Measurements from ENCODE around the gene HSP90B1.
A peak's percentile ranks its signal among the peaks of the same experiment; 100 is the strongest.

Gene HSP90B1

DNA sequence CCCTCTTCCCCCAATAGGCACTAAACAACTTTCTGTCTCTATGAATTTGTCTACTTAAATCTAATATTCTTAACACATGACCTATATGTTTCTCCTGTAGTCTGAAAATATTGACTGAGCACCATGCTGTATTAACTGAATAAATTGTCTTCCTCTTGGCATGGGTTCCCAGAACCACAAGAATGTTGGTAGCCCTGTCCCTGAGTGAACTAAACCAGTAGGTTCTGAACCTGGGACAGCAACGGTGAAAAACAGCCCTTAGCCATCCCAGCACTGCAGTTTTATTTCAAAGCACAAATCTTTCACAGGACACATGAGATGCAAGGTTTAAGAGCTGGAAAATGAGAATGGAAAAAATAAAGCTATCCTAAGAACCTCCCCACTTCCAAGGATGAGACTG is 20.4 kb upstream of the HSP90B1 start:
- H3K4me1 Mint-ChIP-seq (ENCODE audit: low read depth): peaks cover 5% of the 10 kb centered on the region
- no peak overlapping the region for H3K4me3 Mint-ChIP-seq
- DNase-seq (ENCODE audit: low spot score): no peak
- peaks cover 16% of the 10 kb centered on the region for H3K27me3 Mint-ChIP-seq (ENCODE audit: low read depth)
- H3K27ac Mint-ChIP-seq: no peak overlapping the region
- no peaks in the 10 kb centered on the region for H3K36me3 Mint-ChIP-seq (ENCODE audit: low read depth)
- H3K9me3 Mint-ChIP-seq: no peaks in the 10 kb centered on the region

DNA sequence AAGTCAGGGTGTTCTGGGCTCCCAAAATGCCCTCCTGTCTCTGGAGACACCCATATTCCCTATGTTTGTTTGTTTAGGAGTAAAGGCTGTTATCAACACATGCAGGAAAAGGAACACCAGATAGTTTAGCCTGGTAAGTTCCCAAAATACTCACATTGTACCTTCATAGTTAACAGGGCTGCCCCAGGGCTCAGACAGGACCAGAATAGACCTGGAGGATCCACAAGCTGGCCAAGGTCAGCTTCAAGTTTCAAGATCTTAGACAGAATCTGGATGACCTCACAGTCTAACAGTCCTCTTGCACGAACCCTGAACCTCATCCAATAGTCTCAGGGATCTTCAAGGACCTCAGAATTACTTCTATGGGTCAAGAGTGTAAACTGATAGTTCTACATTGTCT is 18.1 kb upstream of the HSP90B1 start:
- DNase-seq (ENCODE audit: low spot score): no peak
- peaks cover 16% of the 10 kb centered on the region for H3K27me3 Mint-ChIP-seq (ENCODE audit: low read depth)
- no peak overlapping the region for H3K27ac Mint-ChIP-seq
- H3K36me3 Mint-ChIP-seq (ENCODE audit: low read depth): no peaks in the 10 kb centered on the region
- H3K9me3 Mint-ChIP-seq: no peaks in the 10 kb centered on the region
- H3K4me1 Mint-ChIP-seq (ENCODE audit: low read depth): no peaks in the 10 kb centered on the region
- no peak overlapping the region for H3K4me3 Mint-ChIP-seq

DNA sequence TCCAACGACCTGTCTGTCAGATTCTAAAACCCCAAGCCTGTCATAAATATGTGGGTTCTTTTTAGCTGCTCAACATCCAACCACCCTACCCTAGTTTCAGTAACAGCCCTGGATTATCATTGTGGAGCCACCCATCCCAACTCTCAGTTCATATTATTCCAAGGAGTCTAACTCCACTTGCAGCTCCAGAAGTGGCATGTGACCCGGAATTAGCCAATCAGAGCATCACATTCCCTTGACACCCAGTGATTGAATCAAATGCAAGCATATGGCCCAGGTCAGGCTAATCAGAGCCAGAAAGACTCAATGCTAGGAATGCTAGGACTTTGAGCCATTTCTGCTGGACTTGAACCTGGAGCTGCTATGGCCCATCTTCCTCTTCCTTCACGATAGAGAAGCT is 17.1 kb upstream of the HSP90B1 start:
- Mint-ChIP-seq H3K27ac (no peak overlapping the region), H3K4me3 (no peak overlapping the region)

DNA sequence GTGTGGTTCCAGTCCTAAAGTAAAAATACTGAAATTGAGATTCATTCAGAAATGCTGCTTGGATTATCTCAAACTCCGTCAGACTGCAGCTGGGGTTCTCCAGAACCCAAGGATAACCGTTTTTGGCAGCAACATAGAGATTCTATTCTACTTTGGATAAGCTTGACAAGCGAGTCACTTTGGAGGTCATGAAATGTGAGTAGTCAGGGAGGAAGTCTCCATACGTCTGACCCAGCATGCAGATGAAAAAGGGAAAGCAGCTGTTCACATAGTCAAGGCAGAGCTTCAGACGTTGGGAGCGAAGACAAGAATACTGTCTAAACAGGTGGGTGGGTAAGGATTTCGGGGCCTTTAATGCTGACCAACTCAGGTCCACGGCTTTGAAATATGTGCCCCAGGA is 14.9 kb upstream of the HSP90B1 start:
- peaks cover 3% of the 10 kb centered on the region for H3K36me3 Mint-ChIP-seq (ENCODE audit: low read depth)
- no peak overlapping the region for H3K27ac Mint-ChIP-seq
- no peak overlapping the region for H3K4me3 Mint-ChIP-seq
- no peak for DNase-seq (ENCODE audit: low spot score)
- H3K27me3 Mint-ChIP-seq (ENCODE audit: low read depth): peaks cover 12% of the 10 kb centered on the region
- no peaks in the 10 kb centered on the region for H3K4me1 Mint-ChIP-seq (ENCODE audit: low read depth)
- peaks cover 5% of the 10 kb centered on the region for H3K9me3 Mint-ChIP-seq

More for the DNA sequence above, 17.1 kb upstream of the HSP90B1 start:
- peaks cover 5% of the 10 kb centered on the region for H3K9me3 Mint-ChIP-seq
- no peak for DNase-seq (ENCODE audit: low spot score)
- H3K36me3 Mint-ChIP-seq (ENCODE audit: low read depth): peaks cover 3% of the 10 kb centered on the region
- no peaks in the 10 kb centered on the region for H3K4me1 Mint-ChIP-seq (ENCODE audit: low read depth)
- peaks cover 16% of the 10 kb centered on the region for H3K27me3 Mint-ChIP-seq (ENCODE audit: low read depth)

DNA sequence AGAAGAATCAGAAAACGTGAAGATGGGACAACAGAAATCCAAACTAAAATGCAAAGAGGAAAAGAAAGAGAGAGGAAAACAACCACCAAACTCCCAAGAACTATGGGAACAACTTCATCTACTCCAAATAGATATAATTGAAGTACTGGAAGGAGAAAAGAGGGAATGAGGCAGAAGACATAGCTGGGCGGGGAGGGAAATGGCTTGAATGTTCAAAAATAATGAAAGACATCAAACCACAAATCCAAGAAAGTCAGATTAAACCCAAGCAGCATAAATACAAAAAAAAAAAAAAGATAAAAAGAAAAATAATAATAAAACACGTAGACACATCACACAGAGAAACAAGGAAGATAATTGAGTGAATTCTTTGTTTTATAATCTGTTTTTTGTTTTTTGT is 12.3 kb upstream of the HSP90B1 start:
- no peak for DNase-seq (ENCODE audit: low spot score)
- Mint-ChIP-seq H3K27ac (no peak overlapping the region), H3K4me3 (no peak overlapping the region), H3K9me3 (peaks cover 5% of the 10 kb centered on the region), H3K27me3 (ENCODE audit: low read depth) (peaks cover 5% of the 10 kb centered on the region), H3K4me1 (ENCODE audit: low read depth) (no peaks in the 10 kb centered on the region), H3K36me3 (ENCODE audit: low read depth) (peaks cover 3% of the 10 kb centered on the region)

DNA sequence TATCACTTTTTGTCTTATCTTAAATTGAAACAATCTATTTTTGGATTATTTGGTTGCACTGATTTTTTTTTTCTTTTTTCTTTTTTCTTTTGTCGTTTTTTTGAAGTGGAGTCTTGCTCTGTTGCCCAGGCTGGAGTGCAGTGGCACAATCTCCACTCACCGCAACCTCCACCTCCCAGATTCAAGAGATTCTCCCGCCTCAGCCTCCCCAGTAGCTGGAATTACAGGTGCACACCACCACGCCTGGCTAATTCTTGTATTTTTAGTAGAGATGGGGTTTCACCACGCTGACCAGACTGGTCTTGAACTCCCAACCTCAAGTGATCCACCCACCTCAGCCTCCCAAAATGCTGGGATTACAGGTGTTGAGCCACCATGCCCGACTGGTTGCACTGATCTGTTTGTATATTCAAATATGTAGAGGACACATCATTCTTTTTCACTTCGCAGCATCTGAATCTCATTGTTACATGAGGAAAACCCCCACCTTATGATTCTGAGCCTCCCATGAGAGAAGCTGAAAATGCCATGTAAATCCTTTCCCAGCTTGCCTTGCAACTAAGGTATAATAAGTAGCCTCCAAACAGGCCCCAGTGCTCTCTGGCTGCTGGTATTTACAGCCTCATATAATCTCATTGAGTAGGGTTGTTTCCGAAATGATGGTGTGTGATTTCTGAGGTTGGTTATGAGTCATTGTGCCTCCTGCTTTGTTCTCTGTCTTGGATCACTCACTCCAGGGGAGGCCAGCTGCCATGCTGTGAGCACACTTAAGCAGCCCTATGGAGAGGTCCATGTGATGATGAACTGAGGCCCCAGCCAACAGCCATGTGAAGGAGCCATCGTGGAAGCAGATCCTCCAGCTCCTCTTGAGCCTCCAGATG is 5.2 kb upstream of the HSP90B1 start:
- H3K36me3 Mint-ChIP-seq (ENCODE audit: low read depth): peaks cover 1% of the 10 kb centered on the region
- no peaks in the 10 kb centered on the region for H3K9me3 Mint-ChIP-seq
- H3K27ac Mint-ChIP-seq: peak overlapping the region; percentile 78
- H3K27me3 Mint-ChIP-seq (ENCODE audit: low read depth): peaks cover 1% of the 10 kb centered on the region
- no peak overlapping the region for H3K4me3 Mint-ChIP-seq
- peak; percentile 76 for DNase-seq (ENCODE audit: low spot score)
- peaks cover 27% of the 10 kb centered on the region for H3K4me1 Mint-ChIP-seq (ENCODE audit: low read depth)

DNA sequence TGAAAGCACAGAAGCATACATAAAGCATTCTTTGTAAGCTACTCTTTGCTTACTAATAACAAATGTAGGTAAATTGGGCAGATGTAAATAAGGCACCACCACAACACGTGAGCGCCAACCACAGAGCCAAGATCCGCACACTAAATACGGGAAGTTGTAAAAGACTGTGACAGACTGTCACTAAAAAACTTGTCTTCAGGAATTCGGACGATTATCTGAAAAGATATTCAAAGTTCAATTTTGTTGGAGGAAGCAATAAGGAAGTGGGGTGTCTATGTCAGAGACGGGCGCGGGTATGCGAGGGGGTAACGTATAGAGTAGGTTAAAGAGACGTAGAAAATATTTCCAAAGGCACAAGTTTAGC is 1.5 kb upstream of the HSP90B1 start:
- H3K27ac Mint-ChIP-seq: peak overlapping the region; percentile 99
- peak; percentile 73 for DNase-seq (ENCODE audit: low spot score)
- H3K36me3 Mint-ChIP-seq (ENCODE audit: low read depth): peaks cover 34% of the 10 kb centered on the region
- H3K27me3 Mint-ChIP-seq (ENCODE audit: low read depth): peaks cover 3% of the 10 kb centered on the region
- H3K4me1 Mint-ChIP-seq (ENCODE audit: low read depth): peaks cover 42% of the 10 kb centered on the region
- no peaks in the 10 kb centered on the region for H3K9me3 Mint-ChIP-seq
- H3K4me3 Mint-ChIP-seq: peak overlapping the region; percentile 86

DNA sequence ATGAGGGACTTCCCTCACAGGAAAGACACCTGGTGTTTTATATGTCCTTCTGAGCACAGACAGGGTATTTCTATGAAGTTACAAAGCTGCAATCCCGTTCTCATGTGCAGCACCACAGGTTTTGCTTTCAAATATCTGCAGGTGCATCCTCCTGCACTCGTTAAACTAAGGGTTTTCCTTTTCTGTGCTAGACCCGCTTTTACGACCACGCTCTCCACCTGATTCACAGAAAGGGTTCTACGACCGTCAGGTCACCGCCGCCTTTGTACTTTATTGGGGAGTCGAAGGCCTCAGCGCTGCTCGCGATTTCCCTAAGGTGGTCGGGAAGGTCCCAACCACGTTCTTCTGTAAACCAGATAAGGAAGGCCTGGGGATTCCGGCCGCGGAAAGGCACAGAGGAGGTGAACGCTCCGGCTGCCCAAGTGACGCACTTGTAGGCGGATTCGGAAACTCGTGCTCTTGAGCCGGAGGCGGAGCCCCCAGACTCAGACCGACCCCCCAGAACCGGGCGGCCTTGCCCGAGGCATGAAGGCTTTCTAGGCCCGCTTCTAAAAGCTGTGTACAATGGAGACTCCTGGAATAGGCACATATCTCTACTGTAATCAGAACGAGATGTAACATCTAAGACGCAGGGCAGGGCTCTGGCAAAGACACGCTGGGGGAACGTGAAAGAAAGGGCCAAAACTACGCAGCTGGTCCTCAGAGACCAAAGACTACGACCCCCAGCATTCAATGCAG is 995 bp upstream of the HSP90B1 start:
- H3K4me3 Mint-ChIP-seq: peak overlapping the region; percentile 86
- peaks cover 47% of the 10 kb centered on the region for H3K4me1 Mint-ChIP-seq (ENCODE audit: low read depth)
- no peaks in the 10 kb centered on the region for H3K9me3 Mint-ChIP-seq
- H3K36me3 Mint-ChIP-seq (ENCODE audit: low read depth): peaks cover 38% of the 10 kb centered on the region
- DNase-seq (ENCODE audit: low spot score): peak; percentile 86
- peaks cover 3% of the 10 kb centered on the region for H3K27me3 Mint-ChIP-seq (ENCODE audit: low read depth)
- H3K27ac Mint-ChIP-seq: peak overlapping the region; percentile 99

DNA sequence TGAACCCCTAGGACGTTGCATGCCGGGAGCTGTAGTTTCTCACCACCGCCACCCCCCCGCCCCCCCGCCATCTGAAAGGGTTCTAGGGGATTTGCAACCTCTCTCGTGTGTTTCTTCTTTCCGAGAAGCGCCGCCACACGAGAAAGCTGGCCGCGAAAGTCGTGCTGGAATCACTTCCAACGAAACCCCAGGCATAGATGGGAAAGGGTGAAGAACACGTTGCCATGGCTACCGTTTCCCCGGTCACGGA is 501 bp upstream of the HSP90B1 start:
- H3K27ac Mint-ChIP-seq: peak overlapping the region; percentile 99

DNA sequence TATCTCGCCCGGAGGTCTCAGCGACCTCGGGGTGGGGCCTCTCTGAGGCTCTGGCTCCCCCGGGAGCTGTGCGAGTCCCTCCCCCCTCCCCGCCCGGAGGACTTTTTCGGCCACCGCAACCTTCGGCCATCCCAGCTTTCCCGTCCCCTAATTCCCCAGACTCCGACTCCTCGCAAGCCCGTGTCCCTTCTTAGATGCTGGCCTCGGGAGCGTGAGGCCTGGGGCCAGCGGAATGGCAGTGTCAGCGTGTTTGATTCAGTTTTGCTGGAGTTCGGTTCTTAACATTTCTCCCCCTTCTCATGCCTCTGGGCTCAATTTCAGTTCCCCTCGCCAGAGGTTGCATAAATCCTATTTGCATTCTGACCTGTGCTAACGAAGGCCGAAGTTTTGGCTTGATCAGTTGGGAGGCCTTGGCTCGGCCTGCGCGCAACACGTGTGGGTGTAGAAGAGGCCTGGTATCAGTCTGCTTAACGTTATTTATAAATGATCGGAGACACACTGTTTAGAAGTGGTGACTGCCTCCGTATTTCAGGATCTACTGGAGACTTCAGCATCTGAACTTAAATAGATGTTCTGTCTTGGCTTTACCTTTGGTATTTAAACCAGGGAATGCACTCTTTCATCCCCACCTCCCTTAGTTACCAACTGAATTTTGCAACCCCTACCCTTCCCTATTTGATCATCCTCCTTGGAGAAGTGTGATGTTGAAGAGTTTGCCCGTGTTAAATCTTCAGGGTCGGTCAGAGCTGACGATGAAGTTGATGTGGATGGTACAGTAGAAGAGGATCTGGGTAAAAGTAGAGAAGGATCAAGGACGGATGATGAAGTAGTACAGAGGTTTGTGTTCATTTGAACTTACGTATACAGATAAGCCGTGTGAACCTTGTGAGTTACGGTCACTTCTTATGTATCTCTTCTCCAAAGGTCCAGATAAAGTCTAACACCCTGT is 851 bp downstream of the HSP90B1 start:
- Mint-ChIP-seq H3K27me3 (ENCODE audit: low read depth) (peaks cover 3% of the 10 kb centered on the region), H3K4me3 (peak overlapping the region; percentile 86), H3K36me3 (ENCODE audit: low read depth) (peaks cover 55% of the 10 kb centered on the region), H3K9me3 (no peaks in the 10 kb centered on the region), H3K27ac (peak overlapping the region; percentile 99), H3K4me1 (ENCODE audit: low read depth) (peaks cover 52% of the 10 kb centered on the region)
- DNase-seq (ENCODE audit: low spot score): peak; percentile 35

More for the DNA sequence above, 501 bp upstream of the HSP90B1 start:
- Mint-ChIP-seq H3K4me3 (peak overlapping the region; percentile 86), H3K4me1 (ENCODE audit: low read depth) (peaks cover 48% of the 10 kb centered on the region), H3K36me3 (ENCODE audit: low read depth) (peaks cover 42% of the 10 kb centered on the region), H3K9me3 (no peaks in the 10 kb centered on the region), H3K27me3 (ENCODE audit: low read depth) (peaks cover 3% of the 10 kb centered on the region)
- no peak for DNase-seq (ENCODE audit: low spot score)

DNA sequence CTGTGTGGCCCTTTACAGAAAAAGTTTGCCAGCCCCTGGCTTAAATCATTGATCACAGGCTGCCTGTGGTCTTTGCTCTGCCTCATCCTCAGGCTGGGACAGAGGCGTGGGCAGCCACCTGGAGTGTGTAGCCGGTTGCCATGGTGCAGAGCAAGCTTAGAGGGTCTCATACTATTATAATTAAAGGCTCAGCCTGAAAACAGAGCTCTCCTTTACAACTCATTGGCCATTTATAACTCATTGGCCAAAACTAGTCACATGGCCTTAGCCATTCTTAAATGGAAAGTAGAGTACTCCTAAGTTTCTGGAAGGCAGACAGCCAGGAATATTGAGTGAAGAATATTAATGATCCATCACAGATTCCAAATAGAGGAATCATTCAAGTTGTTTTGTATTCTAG is 3.0 kb downstream of the HSP90B1 start:
- peaks cover 43% of the 10 kb centered on the region for H3K4me1 Mint-ChIP-seq (ENCODE audit: low read depth)
- DNase-seq (ENCODE audit: low spot score): no peak
- H3K27me3 Mint-ChIP-seq (ENCODE audit: low read depth): peaks cover 3% of the 10 kb centered on the region
- H3K9me3 Mint-ChIP-seq: no peaks in the 10 kb centered on the region
- peaks cover 67% of the 10 kb centered on the region for H3K36me3 Mint-ChIP-seq (ENCODE audit: low read depth)
- no peak overlapping the region for H3K4me3 Mint-ChIP-seq
- H3K27ac Mint-ChIP-seq: no peak overlapping the region

DNA sequence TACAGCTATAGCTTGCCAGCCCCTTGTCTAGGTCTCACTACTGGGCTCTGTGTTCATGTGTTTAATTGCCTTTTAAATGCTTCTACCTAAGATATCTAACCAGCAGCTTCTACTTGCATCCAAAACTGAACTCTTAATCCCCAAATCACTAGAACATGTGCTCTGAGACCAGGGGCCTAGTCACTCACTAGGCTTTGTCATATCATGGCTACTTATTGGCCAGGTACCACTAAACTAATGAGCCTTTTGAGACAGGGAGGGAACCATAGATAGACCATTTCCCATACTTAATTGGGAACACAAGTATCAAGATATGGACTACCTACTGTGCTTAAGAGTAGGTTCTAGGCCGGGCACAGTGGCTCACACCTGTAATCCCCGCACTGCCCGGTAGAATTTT is 6.5 kb downstream of the HSP90B1 start:
- Mint-ChIP-seq H3K36me3 (ENCODE audit: low read depth) (peaks cover 82% of the 10 kb centered on the region), H3K27me3 (ENCODE audit: low read depth) (no peaks in the 10 kb centered on the region), H3K27ac (no peak overlapping the region), H3K9me3 (no peaks in the 10 kb centered on the region), H3K4me3 (no peak overlapping the region), H3K4me1 (ENCODE audit: low read depth) (peaks cover 50% of the 10 kb centered on the region)
- DNase-seq (ENCODE audit: low spot score): no peak

DNA sequence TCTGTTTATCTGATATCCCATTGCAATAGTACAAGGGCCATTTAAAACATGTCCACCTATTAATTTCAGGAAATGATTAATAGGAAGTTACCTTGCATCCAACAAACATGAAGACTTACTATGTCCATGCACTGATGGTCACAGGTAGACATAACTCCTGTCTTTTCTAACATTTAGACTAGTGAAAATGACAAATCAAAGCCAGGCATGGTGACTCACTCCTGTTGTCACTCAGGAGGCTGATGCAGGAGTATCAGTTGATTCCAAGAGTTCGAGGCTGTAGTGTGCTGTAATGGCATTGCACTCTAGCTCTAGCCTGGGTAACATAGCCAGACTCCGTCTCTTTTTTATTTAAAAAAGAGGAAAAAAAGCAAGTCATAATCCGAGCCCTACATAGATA is 14.8 kb downstream of the HSP90B1 start:
- H3K27me3 Mint-ChIP-seq (ENCODE audit: low read depth): no peaks in the 10 kb centered on the region
- H3K36me3 Mint-ChIP-seq (ENCODE audit: low read depth): peaks cover 91% of the 10 kb centered on the region
- DNase-seq (ENCODE audit: low spot score): no peak
- H3K27ac Mint-ChIP-seq: no peak overlapping the region
- H3K9me3 Mint-ChIP-seq: no peaks in the 10 kb centered on the region
- peaks cover 29% of the 10 kb centered on the region for H3K4me1 Mint-ChIP-seq (ENCODE audit: low read depth)
- H3K4me3 Mint-ChIP-seq: no peak overlapping the region
